ENCODE data around the gene JAM3.

JAM3 gene

GRCh38 chr11:134068829-134069425, at the start of gene JAM3:
TSS of gene JAM3 (plus strand) at chr11:134069072. CDS start at chr11:134069084, 12 bp downstream.
- TF ChIP-seq, protein P1, sequence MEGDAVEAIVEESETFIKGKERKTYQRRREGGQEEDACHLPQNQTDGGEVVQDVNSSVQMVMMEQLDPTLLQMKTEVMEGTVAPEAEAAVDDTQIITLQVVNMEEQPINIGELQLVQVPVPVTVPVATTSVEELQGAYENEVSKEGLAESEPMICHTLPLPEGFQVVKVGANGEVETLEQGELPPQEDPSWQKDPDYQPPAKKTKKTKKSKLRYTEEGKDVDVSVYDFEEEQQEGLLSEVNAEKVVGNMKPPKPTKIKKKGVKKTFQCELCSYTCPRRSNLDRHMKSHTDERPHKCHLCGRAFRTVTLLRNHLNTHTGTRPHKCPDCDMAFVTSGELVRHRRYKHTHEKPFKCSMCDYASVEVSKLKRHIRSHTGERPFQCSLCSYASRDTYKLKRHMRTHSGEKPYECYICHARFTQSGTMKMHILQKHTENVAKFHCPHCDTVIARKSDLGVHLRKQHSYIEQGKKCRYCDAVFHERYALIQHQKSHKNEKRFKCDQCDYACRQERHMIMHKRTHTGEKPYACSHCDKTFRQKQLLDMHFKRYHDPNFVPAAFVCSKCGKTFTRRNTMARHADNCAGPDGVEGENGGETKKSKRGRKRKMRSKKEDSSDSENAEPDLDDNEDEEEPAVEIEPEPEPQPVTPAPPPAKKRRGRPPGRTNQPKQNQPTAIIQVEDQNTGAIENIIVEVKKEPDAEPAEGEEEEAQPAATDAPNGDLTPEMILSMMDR (IDR thresholded peaks at IDR 0.05; ENCODE audit: insufficient read depth, low read depth, low read length, missing control alignments) = no peak
- peak; percentile 92 for DNase-seq (ENCODE audit: low read depth)
- H3K4me3 ChIP-seq (ENCODE audit: low read depth, low read length) = peak within 1 kb of the TSS; percentile 38

DNA sequence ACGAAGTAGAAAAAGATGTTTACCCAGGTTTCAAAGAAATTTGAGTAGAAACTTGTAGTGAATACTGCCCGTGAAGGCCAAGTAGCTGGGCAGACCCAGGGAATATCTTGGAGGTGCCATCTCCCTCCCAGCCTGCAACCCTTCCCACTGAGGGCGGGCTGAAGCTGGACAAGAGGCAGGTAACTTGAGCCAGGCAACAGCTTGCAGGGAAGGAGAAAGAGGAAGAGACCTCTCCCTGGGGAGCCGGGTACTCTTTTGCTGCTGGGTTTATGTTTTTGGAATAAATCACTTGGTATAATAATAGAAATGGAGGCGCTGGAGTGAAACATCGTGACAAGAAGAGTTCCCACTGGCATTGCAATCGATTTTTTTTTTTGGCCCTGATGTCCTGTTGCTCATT, 49.4 kb upstream of the JAM3 start:
- TF ChIP-seq, protein P1 (IDR thresholded peaks at IDR 0.05; ENCODE audit: insufficient read depth, low read depth, low read length, missing control alignments) = no peak
- DNase-seq (ENCODE audit: low read depth) = no peak
- no peak overlapping the region for H3K4me3 ChIP-seq (ENCODE audit: low read depth, low read length)

- H3K4me3 ChIP-seq (ENCODE audit: low read depth, low read length) = no peak overlapping the region
- TF ChIP-seq, protein P1 (IDR thresholded peaks at IDR 0.05; ENCODE audit: insufficient read depth, low read depth, low read length, missing control alignments) = no peak
- no peak for DNase-seq (ENCODE audit: low read depth)
These were observed 48.3 kb upstream of the JAM3 start for GRCh38 chr11:134020598-134020997.

DNA sequence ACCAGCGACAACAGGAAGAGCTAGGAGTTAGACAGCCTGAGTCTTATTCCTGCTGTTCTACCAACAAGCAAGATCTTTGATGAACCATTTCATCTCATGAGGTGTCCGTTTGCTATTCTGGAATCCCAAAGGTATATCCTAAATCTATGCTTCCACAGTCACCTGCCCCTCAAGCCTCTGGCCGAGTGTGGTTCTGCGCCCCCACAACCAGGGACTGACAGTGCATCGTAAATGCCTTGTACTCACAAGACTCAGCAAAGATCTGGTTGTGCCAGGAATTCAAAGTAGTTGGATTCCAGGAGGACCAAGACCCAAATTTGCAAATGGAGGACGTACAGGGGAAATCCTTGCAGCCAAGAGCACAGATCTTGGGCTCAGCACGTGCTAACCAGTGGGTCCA, 47.5 kb upstream of the JAM3 start:
- TF ChIP-seq, protein P1 (IDR thresholded peaks at IDR 0.05; ENCODE audit: insufficient read depth, low read depth, low read length, missing control alignments) = no peak
- DNase-seq (ENCODE audit: low read depth) = no peak
- no peak overlapping the region for H3K4me3 ChIP-seq (ENCODE audit: low read depth, low read length)

- DNase-seq (ENCODE audit: low read depth) = no peak
- TF ChIP-seq, protein P1 (IDR thresholded peaks at IDR 0.05; ENCODE audit: insufficient read depth, low read depth, low read length, missing control alignments) = no peak
These were observed 46.1 kb upstream of the JAM3 start for GRCh38 chr11:134022748-134023147.

DNA sequence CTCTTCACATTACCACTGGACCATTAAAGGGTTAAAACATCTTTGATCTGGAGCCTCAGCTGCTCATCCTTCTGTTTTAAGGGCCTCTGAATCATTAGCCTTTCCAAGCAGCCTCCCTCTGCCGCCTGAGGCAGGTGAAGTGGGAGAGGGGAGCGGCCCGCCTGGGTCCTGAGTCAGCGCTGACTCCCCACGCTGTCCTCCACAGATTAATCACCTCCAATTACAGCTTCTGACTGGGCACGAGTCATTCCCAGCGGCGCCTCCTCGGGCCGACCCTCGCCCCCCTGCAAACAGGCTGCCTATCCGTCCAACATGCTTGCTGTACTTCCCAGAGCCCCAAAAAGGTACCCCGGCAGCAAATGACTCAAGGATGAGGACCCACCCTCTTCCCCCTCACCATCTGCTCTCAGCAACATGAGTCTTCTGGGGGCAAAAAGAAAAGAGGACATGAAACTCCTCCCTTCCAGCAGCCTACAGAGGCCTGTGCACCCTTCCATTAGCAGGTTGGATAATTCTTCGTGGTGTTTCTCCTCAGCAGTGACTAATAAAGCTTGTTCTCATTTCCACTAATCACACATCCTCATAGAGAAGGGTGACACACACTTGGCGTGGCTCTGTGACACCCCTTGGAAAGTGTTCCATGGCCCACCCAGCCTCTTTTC, 44.3 kb upstream of the JAM3 start:
- TF ChIP-seq, protein P1 (IDR thresholded peaks at IDR 0.05; ENCODE audit: insufficient read depth, low read depth, low read length, missing control alignments) = no peak
- no peak for DNase-seq (ENCODE audit: low read depth)
- H3K4me3 ChIP-seq (ENCODE audit: low read depth, low read length) = no peak overlapping the region

More at GRCh38 chr11:134022748-134023147, 46.1 kb upstream of the JAM3 start:
- no peak overlapping the region for H3K4me3 ChIP-seq (ENCODE audit: low read depth, low read length)

DNA sequence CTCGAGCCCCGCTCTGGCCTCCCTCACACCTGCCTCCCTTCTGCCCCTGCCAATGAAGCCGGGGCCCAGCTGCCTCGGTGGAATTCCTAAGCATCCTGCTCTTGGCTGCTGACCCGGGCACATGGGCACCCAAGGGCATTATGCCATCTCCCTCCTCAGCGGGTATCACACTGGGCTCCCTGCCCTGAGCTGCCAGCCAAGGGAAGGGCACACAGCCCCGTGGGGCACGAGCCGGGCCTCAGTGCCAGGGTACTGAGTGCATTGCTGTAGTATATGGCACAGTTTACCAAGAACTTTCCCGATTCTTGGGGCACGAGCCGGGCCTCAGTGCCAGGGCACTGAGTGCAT, 43.8 kb upstream of the JAM3 start:
- H3K4me3 ChIP-seq (ENCODE audit: low read depth, low read length) = no peak overlapping the region
- no peak for DNase-seq (ENCODE audit: low read depth)
- TF ChIP-seq, protein P1 (IDR thresholded peaks at IDR 0.05; ENCODE audit: insufficient read depth, low read depth, low read length, missing control alignments) = no peak
